IMR-90 (cell line): Measurements from ENCODE around the gene ARMH4. TPM values are rescaled to one million over a fixed set of nuclear protein-coding genes. Genes with fewer than 3 reads are reported as not detected.

Source experiments
- ATAC-seq: fragments of 200-7000 bp; cut with Tn5 transposase; 2 replicates; pipeline ENCODE4 v1.9.1; 2020; ENCODE audit warnings: low read depth, mild to moderate bottlenecking, moderate library complexity
- BruUV-seq: library from RNA; stranded (reverse); fragments of 400-500 nt; replicated peaks from 2 replicates; lab custom pipeline; 2021; lab: Mats Ljungman, UMichigan
- CTCF ChIA-PET: fragments of 300-600 bp; formaldehyde crosslinking; extraction: SDS; loops from one replicate; lab custom pipeline; 2021; ENCODE audit warnings: antibody characterized with exemption; lab: Yijun Ruan, JAX
- POLR2A ChIA-PET: fragments of 300-600 bp; sonication (Branson Sonifier 250); formaldehyde crosslinking; loops from one replicate; lab custom pipeline; 2022; ENCODE audit warnings: antibody characterized with exemption; ENCODE audit not compliant: unreplicated experiment; lab: Charles Lee
- DNase-seq: peaks from one replicate; pipeline ENCODE4 v3.0.0; 2013
- H2AFZ ChIP-seq: replicated peaks from 2 replicates; pipeline ENCODE3; 2013; ENCODE audit warnings: low read length, mild to moderate bottlenecking; ENCODE audit not compliant: poor library complexity
- H2AK5ac ChIP-seq: 2 replicates; pipeline ENCODE4 v1.6.1; 2013; ENCODE audit warnings: low read depth, low read length, inconsistent platforms
- H2AK9ac ChIP-seq: replicated peaks from 2 replicates; pipeline ENCODE3; 2013; ENCODE audit warnings: mild to moderate bottlenecking, low read depth, low read length, moderate library complexity; ENCODE audit not compliant: poor library complexity
- H2BK120ac ChIP-seq: 2 replicates; pipeline ENCODE4 v1.6.1; 2013; ENCODE audit warnings: low read depth, low read length, inconsistent platforms
- H2BK15ac ChIP-seq: 3 replicates; pipeline ENCODE4 v1.6.1; 2013; ENCODE audit warnings: low read depth, low read length, inconsistent platforms
- H2BK20ac ChIP-seq: 2 replicates; pipeline ENCODE4 v1.6.1; 2013; ENCODE audit warnings: low read depth, mild to moderate bottlenecking, inconsistent platforms, low read length, moderate library complexity
- H2BK5ac ChIP-seq: 2 replicates; pipeline ENCODE4 v1.6.1; 2013; ENCODE audit warnings: mild to moderate bottlenecking, low read depth, low read length, inconsistent platforms; ENCODE audit not compliant: poor library complexity, severe bottlenecking
- H3K14ac ChIP-seq: replicated peaks from 2 replicates; pipeline ENCODE4 v1.6.1; 2013; ENCODE audit warnings: low read depth, low read length, inconsistent platforms
- H3K18ac ChIP-seq: 2 replicates; pipeline ENCODE4 v1.6.1; 2013; ENCODE audit warnings: low read depth, low read length, control low read depth
- H3K23ac ChIP-seq: 2 replicates; pipeline ENCODE4 v1.6.1; 2013; ENCODE audit warnings: low read depth, low read length, inconsistent platforms
- H3K27ac ChIP-seq: 2 replicates; pipeline ENCODE4 v1.5.1; 2013; ENCODE audit warnings: mild to moderate bottlenecking, control low read depth, low read length; ENCODE audit not compliant: insufficient read depth
- H3K27me3 ChIP-seq: 2 replicates; pipeline ENCODE4 v1.6.1; 2013; ENCODE audit warnings: low read length; ENCODE audit not compliant: control insufficient read depth, insufficient read depth
- H3K36me3 ChIP-seq: 2 replicates; pipeline ENCODE4 v1.6.1; 2013; ENCODE audit warnings: low read length, mixed read lengths; ENCODE audit not compliant: control insufficient read depth, insufficient read depth
- H3K4ac ChIP-seq: 2 replicates; pipeline ENCODE4 v1.6.1; 2013; ENCODE audit warnings: low read depth, low read length, inconsistent platforms
- H3K4me1 ChIP-seq: 2 replicates; pipeline ENCODE4 v1.6.1; 2013; ENCODE audit warnings: low read length, mixed read lengths; ENCODE audit not compliant: control insufficient read depth, insufficient read depth
- H3K4me2 ChIP-seq: 2 replicates; pipeline ENCODE4 v1.6.1; 2013; ENCODE audit warnings: low read depth, mild to moderate bottlenecking, control low read depth, low read length, moderate library complexity
- H3K4me3 ChIP-seq: 2 replicates; pipeline ENCODE4 v1.5.1; 2013; ENCODE audit warnings: low read depth, mild to moderate bottlenecking, control low read depth, low read length, moderate library complexity; ENCODE audit not compliant: insufficient read depth
- H3K56ac ChIP-seq: 2 replicates; pipeline ENCODE4 v1.6.1; 2013; ENCODE audit warnings: low read length, inconsistent platforms; ENCODE audit not compliant: insufficient read depth; ENCODE audit errors: extremely low read depth
- H3K79me1 ChIP-seq, 2 experiments: 2 replicates each; pipeline ENCODE4 v1.6.1; 2013; ENCODE audit warnings: low read length in 2 of 2, inconsistent platforms in 1 of 2, low read depth in 1 of 2
- H3K9ac ChIP-seq: 2 replicates; pipeline ENCODE4 v1.6.1; 2013; ENCODE audit warnings: low read depth, low read length, control low read depth
- H3K9me1 ChIP-seq: 2 replicates; pipeline ENCODE4 v1.6.1; 2013; ENCODE audit warnings: low read length, inconsistent platforms; ENCODE audit not compliant: insufficient read depth
- H3K9me3 ChIP-seq: 2 replicates; pipeline ENCODE4 v1.6.1; 2013; ENCODE audit warnings: low read length; ENCODE audit not compliant: control insufficient read depth, insufficient read depth
- H4K20me1 ChIP-seq: 2 replicates; pipeline ENCODE4 v1.6.1; 2013; ENCODE audit warnings: low read length, inconsistent platforms; ENCODE audit not compliant: insufficient read depth
- H4K5ac ChIP-seq: 2 replicates; pipeline ENCODE4 v1.6.1; 2013; ENCODE audit warnings: mild to moderate bottlenecking, low read depth, low read length, control low read depth
- H4K8ac ChIP-seq, 2 experiments: 2 replicates each; pipeline ENCODE4 v1.6.1; 2013; ENCODE audit warnings: low read depth in 2 of 2, low read length in 2 of 2, control low read depth in 1 of 2, inconsistent platforms in 1 of 2
- H4K91ac ChIP-seq: 2 replicates; pipeline ENCODE4 v1.6.1; 2013; ENCODE audit warnings: low read depth, low read length, inconsistent platforms; ENCODE audit not compliant: insufficient read depth
- MXI1 ChIP-seq: IDR thresholded peaks from 2 replicates; pipeline ENCODE4 v1.6.1; 2012; ENCODE audit warnings: low read depth, mild to moderate bottlenecking, low read length, moderate library complexity, borderline replicate concordance
- NFE2L2 ChIP-seq: fragments of 150-350 bp; IDR thresholded peaks from 2 replicates; pipeline ENCODE4 v1.6.1; 2016; ENCODE audit warnings: low read depth, mild to moderate bottlenecking, low read length
- RAD21 ChIP-seq: IDR thresholded peaks from 2 replicates; pipeline ENCODE4 v1.6.1; 2012; ENCODE audit warnings: low read length, improper control_type of control experiment
- RCOR1 ChIP-seq: IDR thresholded peaks from 2 replicates; pipeline ENCODE4 v1.6.1; 2012; ENCODE audit warnings: mild to moderate bottlenecking, low read length, improper control_type of control experiment; ENCODE audit not compliant: insufficient replicate concordance
- RFX5 ChIP-seq: IDR thresholded peaks from 2 replicates; pipeline ENCODE4 v1.8.0; 2012; ENCODE audit warnings: low read depth, mild to moderate bottlenecking, low read length, moderate library complexity
- WGBS, 2 experiments: methylation state at CpG; one replicate each; pipeline versions ENCODE4 v1.1.5 to v1.1.7; 2013; ENCODE audit warnings: missing lambda C conversion rate in 2 of 2; ENCODE audit not compliant: insufficient read length in 1 of 2; ENCODE audit errors: extremely low coverage in 2 of 2; 5-methylcytosine and 5-hydroxymethylcytosine counted together
- dilution Hi-C: fragments of 300-500 bp; cut with HindIII; formaldehyde crosslinking; loops from one replicate; pipeline ENCODE4 v1.14.3; 2018; ENCODE audit warnings: low sequenced_read_pairs; ENCODE audit not compliant: unreplicated experiment
- in situ Hi-C: fragments of 300-500 bp; cut with MboI; formaldehyde crosslinking; loops from 3 replicates; pipeline ENCODE4 v1.14.3; 2019; ENCODE audit warnings: low sequenced_read_pairs, inconsistent platforms, mixed read lengths
- intact Hi-C: fragments of 100-400 bp; cut with micrococcal nuclease; formaldehyde crosslinking; loops from 2 replicates; pipeline ENCODE4 v1.10.0; 2022
- polyA plus RNA-seq, 3 experiments: library from polyadenylated mRNA; depleted of rRNA; stranded (reverse); fragments of >200 nt; gene quantifications; 2 replicates each; pipeline ENCODE4 v1.2.3, GENCODE V29; 2012; ENCODE audit warnings: low replicate concordance in 1 of 3
- total RNA-seq: library from RNA; depleted of rRNA; stranded (reverse); fragments of >200 nt; gene quantifications from 2 replicates; pipeline ENCODE4 v1.2.3, GENCODE V29; 2012

The ARMH4 gene
- total and polyA plus RNA-seq, 2 of the 4 experiments (the other 2 are of a cell fraction), result 4.6 to 5.6 TPM

DNA sequence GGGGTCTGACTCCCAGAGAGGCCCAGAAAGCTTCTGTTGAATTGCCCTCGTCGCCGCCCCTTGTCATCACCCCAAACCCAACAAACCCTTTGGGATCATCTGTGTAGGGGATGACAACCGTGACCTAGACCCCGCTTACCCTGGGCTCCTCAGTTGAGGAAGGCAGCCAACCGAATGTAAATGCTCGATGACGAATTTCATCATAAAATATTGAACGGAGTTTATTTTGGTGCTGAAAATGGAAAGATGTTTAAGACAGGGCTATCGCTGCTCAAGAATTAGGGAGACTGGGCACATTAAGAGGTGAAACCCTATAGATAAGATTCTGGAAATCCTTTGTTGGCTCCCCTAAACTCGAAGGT is 48.4 kb upstream of the ARMH4 start:
- in situ Hi-C loops (no loop called here), intact Hi-C loops (no loop called here), dilution Hi-C loops (no loop called here)
- DNase-seq (peak; percentile 0), ATAC-seq (peak; percentile 15)
- H3K9ac ChIP-seq, result peak overlapping the region; percentile 98
- H3K4ac ChIP-seq, result peak overlapping the region; percentile 79
- ChIA-PET CTCF (no interaction called here), POLR2A (no interaction called here)
- TSS peak; percentile 60 for BruUV-seq
- H2BK15ac ChIP-seq, result no peak overlapping the region
- peak overlapping the region; percentile 14 to 92; a peak in 3 of 4 replicates for H4K8ac ChIP-seq
- H2BK120ac ChIP-seq, result no peak overlapping the region; the same call in 1 of the 2 replicates
- peak overlapping the region; percentile 99 for H3K4me3 ChIP-seq
- peak overlapping the region; percentile 97 for H2AFZ ChIP-seq
- peaks cover 5% of the 10 kb centered on the region; the same call in 1 of the 2 replicates for H3K36me3 ChIP-seq
- peak overlapping the region; percentile 80; the same call in 1 of the 2 replicates for H3K56ac ChIP-seq
- H2BK20ac ChIP-seq, result no peak overlapping the region
- H4K5ac ChIP-seq, result peak overlapping the region; percentile 95
- H3K4me2 ChIP-seq, result peak overlapping the region; percentile 91
- H3K27me3 ChIP-seq, result peaks cover 2% of the 10 kb centered on the region
- H2AK9ac ChIP-seq, result peak overlapping the region; percentile 86
- H3K9me3 ChIP-seq, result no peaks in the 10 kb centered on the region
- WGBS, 2 experiments, result no CpG with 5 or more reads among the region's 11 CpGs
- H2BK5ac ChIP-seq, result peak overlapping the region; percentile 98
- peaks cover 0 to 23% of the 10 kb centered on the region in 2 experiments for H3K79me1 ChIP-seq
- H3K23ac ChIP-seq, result peak overlapping the region; percentile 54
- H4K91ac ChIP-seq, result peak overlapping the region; percentile 22; the same call in 1 of the 2 replicates
- no peaks in the 10 kb centered on the region for H3K4me1 ChIP-seq
- peak overlapping the region; percentile 15 for H3K18ac ChIP-seq
- peak overlapping the region; percentile 86 for H3K14ac ChIP-seq
- 0 out of 2 replicates have a peak overlapping the region, but pooled peaks have one; percentile 68 for H2AK5ac ChIP-seq
- H3K27ac ChIP-seq, result peak overlapping the region; percentile 99
- TF ChIP-seq RCOR1 (no peak), NFE2L2 (no peak), RAD21 (no peak), RFX5 (no peak), MXI1 (0 out of 2 replicates have a peak, but pooled peaks have one; percentile 5)
- H3K9me1 ChIP-seq, result no peaks in the 10 kb centered on the region
- no peaks in the 10 kb centered on the region for H4K20me1 ChIP-seq
